ENCODE data around the gene PDGFC. TPM values are rescaled to one million over a fixed set of nuclear protein-coding genes. Genes with fewer than 3 reads are reported as not detected.

The PDGFC gene
- total RNA-seq, 1 donor from 2014 or later, result 45.2 TPM

DNA sequence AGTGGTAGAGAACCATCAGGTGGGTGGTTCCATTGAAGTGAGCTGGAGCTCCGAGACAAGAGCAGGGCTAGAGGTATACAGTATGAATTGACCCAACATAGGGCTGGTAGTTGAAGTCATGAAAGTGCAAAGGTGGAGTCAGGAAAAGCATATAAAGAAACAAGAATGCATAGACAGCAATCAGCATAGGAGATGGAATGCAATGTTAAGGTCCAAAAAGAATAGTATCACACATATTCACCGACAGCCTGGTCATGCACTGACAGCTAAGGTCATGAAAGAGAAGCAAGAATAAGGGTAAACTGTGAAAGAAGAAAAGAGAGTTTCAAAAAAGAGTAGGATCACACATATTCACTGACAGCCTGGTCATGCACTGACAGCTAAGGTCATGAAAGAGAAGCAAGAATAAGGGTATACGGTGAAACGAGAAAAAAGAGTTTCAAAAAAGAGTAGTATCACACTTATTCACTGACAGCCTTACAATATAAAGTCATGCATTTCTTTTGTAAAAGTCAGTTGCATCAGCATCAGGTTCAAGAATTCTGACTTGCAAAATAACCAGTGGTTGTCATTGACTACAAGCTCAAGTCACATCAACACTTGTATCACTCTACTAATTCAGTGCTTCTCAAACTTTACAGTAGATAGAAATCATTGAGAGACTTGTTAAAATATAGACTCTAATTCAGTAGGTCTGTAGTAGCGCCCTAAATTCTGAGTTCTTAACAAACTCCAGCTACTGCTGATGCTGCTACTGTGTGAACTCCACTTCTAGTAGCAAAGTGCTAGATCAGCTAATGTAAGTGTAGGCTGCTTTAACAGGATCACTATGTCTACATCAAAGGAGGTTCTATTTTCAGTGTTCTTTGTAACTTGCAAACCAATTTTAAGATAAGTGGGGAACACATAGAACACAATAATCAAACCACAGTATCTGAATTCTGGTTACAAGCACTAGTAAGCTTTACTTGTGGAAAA lies 221.9 kb downstream of the PDGFC start:
- DNase-seq (ENCODE audit: low spot score), result no peak

DNA sequence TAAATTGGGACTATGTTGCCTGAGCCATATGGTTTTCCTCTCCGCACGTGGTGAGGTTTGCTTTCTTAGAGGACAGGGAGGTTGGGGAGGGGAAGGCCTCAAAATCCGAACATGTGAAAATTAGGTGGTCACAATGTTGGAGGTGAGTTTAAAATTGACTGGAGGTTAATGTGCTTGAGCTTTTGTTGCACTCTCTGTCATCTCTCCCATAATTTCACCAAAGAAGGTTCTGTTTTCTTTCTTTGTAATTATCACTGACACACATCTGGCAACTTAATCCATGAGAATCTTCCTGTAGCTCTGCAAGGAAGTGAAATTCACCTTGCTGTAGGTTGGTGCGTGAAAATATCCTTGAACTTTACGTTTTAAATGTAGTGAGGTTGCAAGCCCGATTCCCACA lies 225.5 kb downstream of the PDGFC start:
- DNase-seq (ENCODE audit: low spot score), result no peak

DNA sequence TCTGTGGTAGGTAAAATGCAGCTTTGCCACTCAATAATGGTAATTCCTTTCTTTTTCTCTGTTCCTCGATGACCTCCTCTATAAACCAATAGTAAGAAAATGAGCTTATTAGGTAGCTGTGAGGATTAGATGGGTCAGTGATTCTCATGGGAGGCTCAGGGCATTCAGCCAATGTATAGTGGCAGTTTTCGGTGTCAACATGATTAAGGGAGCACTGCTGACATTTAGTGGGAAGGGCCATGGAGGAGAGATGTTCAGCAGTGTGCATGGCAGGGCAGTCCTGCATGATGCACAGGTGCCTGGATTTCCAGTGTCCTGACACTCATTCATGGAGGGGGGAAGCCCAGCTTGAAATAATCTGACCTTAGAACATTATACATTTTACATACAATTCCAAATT lies 232.8 kb downstream of the PDGFC start:
- DNase-seq (ENCODE audit: low spot score), result no peak

DNA sequence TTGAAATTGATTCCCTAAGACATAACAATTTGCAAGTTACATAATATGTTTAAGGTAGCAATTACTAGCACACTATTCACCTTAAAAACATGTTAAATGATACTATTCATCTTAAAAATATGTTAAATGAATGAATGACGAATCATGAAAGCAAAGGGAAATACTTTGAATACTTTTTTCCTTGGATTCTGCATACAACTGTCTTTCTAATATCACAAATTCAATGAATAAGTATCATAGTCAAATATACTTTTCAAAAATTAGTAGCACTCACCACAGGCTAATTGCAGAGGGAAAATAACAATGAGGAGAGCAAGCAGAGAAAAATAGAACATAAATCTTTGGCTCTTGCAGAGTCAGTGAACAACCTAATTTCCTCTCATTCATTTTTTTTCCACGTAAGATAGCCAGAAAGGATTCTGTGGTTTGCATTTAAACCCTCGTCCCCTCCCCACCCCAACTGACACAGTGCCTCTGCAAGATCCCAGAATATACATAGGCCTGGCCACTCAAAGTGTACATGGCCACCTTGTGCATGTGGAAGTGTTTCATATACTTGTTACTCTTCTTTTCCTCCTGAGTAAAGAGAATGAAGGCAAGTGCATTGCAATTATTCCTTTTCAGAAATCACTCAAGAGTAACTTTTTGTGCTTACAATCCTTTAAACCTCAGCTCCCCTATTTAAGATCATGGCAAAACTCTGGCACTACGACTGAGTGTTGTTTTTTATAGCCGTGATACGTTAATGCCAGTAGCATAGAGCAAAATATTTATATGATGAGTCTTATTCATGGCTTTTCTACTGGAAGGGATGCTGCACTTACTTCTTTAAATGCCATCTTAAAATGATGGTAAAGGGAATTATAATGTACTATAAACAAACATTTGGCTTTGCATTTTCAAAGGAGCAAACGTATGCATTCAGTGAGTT lies 236.4 kb downstream of the PDGFC start:
- no peak for DNase-seq (ENCODE audit: low spot score)

DNA sequence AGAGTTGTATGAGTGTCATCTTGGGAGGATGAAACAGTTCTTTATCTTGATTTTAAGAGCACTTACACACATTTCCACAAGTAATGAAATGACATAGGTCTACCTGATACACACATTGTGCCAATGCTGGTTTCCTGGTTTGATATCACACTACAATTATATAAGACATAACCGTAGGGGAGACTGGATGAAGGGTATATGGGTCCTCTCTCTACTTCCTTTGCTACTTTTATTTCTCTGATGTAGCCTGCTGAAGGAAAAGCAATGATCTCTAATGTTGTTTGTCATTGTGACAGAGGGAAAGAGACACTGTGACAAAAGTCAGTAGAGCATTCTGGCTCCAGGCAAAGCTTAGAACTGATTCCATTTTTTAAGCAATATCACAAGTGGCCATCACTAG lies 238.0 kb downstream of the PDGFC start:
- DNase-seq (ENCODE audit: low spot score), result no peak

DNA sequence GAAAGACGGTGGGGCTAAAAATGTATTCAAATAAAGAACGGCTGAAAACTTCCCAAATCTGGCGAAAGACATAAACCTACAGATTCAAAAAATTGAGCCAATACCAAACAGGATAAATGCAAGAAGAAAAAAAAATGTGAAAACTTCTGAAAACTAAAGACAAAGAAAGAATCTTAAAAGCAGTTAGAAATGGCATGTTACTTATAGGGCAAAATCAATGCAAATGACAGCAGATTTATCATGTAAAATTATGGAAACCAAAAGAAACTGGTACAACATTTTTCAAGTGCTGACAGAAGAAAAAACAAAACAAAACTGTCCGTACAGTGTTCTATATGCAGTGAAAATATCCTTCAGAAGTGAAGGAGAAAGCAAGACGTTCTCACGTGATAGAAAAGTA lies 239.0 kb downstream of the PDGFC start:
- DNase-seq (ENCODE audit: low spot score), result no peak

DNA sequence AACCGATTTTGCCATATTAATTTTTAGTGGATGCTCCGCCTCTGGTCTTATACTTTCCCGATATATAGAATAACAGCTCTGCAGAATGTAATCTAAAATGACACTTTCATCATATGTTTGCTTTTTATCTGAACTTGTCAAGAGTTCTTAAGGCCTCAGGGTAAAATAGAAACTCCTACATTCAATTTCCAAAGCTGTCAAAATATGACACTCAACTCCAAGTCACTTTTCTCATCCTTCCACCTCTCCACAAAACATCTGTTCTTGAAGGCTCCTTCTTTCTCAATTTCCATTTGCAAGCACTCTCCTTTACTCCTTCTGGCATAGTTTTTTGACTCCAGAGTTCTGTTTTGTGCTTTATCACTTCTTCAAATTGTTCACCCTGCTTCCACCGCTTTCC lies 242.2 kb downstream of the PDGFC start:
- DNase-seq (ENCODE audit: low spot score), result no peak

DNA sequence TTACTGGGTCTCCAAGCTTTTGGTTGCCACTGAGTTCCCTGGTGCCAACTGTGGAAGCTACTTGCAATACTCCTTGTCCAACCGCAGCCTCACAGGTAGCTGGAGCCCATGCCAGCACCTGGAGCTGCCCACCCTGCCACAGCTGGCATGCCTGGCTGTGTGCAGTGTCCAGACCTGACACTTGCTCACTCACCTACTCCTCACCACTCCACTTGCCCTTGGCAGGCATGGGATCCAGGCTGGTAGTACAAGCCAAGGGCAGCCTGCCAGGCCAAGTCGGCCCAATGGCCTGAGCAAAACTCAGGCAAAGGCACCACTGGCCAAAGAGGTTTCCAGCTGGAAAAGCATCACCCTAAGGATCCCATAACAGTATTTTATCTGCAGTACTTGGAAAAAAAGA lies 246.3 kb downstream of the PDGFC start:
- no peak for DNase-seq (ENCODE audit: low spot score)

DNA sequence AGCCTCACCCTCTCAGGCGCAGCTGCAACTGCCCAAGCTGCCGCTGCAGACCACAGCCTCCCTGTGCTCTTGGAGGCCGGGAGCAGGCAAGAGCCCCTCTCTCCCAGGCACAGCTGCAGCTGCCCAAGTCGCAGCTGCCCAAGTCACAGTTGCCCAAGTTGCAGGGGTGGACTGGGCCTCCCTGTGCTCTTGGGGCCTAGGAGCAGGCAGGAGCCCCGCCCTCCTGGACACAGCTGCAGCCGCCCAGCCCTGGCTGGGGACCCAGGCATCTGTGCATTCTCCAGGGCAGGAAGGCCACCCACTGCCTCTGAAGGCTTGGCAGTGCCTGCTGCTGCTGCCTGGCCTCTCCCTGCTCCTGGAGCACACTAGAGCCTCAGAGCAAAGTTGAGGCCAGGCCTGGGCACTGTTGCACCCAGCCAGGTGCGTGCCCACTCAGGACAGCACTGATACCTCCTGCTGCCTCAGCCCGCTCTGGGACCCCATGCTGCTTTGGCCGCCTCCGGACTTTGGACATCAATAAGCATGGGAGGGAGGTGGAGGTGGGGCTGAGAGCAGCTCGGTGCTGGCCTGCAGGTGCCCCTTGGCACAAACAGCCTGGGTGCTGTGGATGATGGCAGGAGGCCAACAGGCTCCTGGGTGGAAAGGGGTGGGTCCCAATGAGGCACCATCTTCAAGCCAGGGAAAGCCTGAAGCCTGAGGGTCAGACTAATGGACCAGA lies 247.5 kb downstream of the PDGFC start:
- DNase-seq (ENCODE audit: low spot score), result peak; percentile 65

DNA sequence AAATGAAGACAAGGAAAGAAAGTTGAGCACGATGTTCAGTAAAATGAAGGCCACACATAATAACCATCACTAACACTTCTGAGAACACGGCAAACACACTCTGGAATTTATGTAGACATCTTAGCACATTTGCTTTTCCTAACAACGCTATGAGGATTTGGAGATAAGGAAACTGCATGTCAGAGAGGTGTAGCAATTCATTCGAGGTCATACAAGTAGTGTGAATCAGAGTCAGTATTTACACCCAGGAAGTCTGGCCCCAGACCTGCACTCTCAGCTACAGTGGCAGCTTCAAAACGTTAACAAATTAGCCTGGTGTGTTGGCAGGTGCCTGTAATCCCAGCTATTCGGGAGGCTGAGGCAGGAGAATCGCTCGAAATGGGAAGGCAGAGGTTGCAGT lies 253.4 kb downstream of the PDGFC start:
- DNase-seq (ENCODE audit: low spot score), result no peak

DNA sequence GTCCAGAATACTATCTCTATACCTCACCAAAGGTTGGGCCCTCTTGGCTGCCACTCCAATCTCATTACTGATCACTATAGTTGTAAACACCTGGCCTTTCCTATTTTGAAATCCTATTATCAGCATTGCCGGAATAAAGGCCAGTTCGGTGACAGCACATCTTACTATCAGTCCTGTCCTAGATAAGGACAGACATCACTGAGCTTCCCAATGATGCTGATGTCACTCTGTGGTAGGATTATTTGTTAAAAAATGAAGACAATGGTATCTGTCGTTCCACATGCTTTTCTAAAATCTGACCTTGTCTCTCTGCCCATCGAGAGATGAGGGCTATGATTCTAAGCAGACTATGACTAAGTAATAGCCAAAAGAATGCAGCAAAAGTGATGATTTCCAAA lies 260.4 kb downstream of the PDGFC start:
- DNase-seq (ENCODE audit: low spot score), result no peak

Other genes with a start within 250 kb of the PDGFC start
- gene GLRB, start 104.4 kb upstream of the PDGFC start, total RNA-seq, result 2.7 TPM
- gene GRIA2, start 248.9 kb upstream of the PDGFC start, total RNA-seq, result 0.32 TPM